Kidney (tissue), 14 donors: ENCODE measurements around the gene EIF2B2. TPM values are rescaled to one million over a fixed set of nuclear protein-coding genes. Genes with fewer than 3 reads are reported as not detected.

Source experiments
- DNase-seq, 5 donors: peaks; one replicate each; pipeline ENCODE4 v3.0.0-alpha.2; 2013 to 2020
- FAIRE-seq: peaks from 2 replicates; lab custom pipeline; 2012; peaks lifted over from hg19 to GRCh38; lab: Jason Lieb, UNC
- H3K27ac ChIP-seq, 2 donors: one replicate each; pipeline ENCODE4 v1.7.0; 2013; ENCODE audit warnings: low read depth in 2 of 2, low read length in 2 of 2, inconsistent platforms in 1 of 2
- H3K27me3 ChIP-seq: one replicate; pipeline ENCODE4 v1.7.1; 2013; ENCODE audit warnings: low read length, inconsistent platforms; ENCODE audit not compliant: control insufficient read depth, insufficient read depth
- H3K36me3 ChIP-seq, 3 donors: one replicate each; pipeline versions ENCODE4 v1.7.0 to v1.7.1; 2013; ENCODE audit warnings: low read length in 3 of 3, control low read depth in 1 of 3, inconsistent platforms in 1 of 3; ENCODE audit not compliant: insufficient read depth in 3 of 3, control insufficient read depth in 2 of 3
- H3K4me1 ChIP-seq, 3 donors: one replicate each; pipeline versions ENCODE4 v1.7.0 to v1.7.1; 2013; ENCODE audit warnings: low read length in 3 of 3, inconsistent platforms in 1 of 3, low read depth in 1 of 3; ENCODE audit not compliant: control insufficient read depth in 2 of 3, insufficient read depth in 2 of 3
- H3K4me3 ChIP-seq, 3 donors: one replicate each; pipeline versions ENCODE4 v1.7.0 to v1.8.1; 2013; ENCODE audit warnings: low read length in 3 of 3, control low read depth in 1 of 3, inconsistent platforms in 1 of 3
- H3K9ac ChIP-seq, 3 donors: one replicate each; pipeline versions ENCODE4 v1.7.0 to v1.7.1; 2013; ENCODE audit warnings: low read length in 3 of 3, control low read depth in 1 of 3, inconsistent platforms in 1 of 3
- H3K9me3 ChIP-seq, 3 donors: one replicate each; pipeline versions ENCODE4 v1.7.0 to v1.7.1; 2013; ENCODE audit warnings: low read length in 3 of 3, control low read depth in 1 of 3, inconsistent platforms in 1 of 3; ENCODE audit not compliant: control insufficient read depth in 2 of 3, insufficient read depth in 1 of 3
- CTCF ChIP-seq: IDR thresholded peaks from 3 replicates; pipeline ENCODE4 v1.5.1; 2012; ENCODE audit warnings: mild to moderate bottlenecking, moderate library complexity, borderline replicate concordance; ENCODE audit not compliant: insufficient read depth; ENCODE audit errors: extremely low read depth
- intact Hi-C: fragments of 100-400 bp; cut with DNase I; formaldehyde crosslinking; loops from one replicate; pipeline ENCODE4 v1.11.1; 2022
- polyA plus RNA-seq: library from polyadenylated mRNA; stranded (reverse); fragments of 350-450 nt; fragmentation: Illumina TruSeq; extraction: RNeasy Lipid Tissue Mini Kit (QIAGEN cat#74804); gene quantifications from one replicate; pipeline ENCODE4 v1.2.3, GENCODE V29; 2014; ENCODE audit warnings: low read depth, low replicate concordance; ENCODE audit not compliant: insufficient read depth
- total RNA-seq: library from RNA; stranded (reverse); fragmentation: NEBNext Ultra II Directional; extraction: Animal tissue kit (Norgen Biotek cat#: 25700); gene quantifications from one replicate; pipeline ENCODE4 v1.2.1, GENCODE V29; 2021
- donor health status: control.
- donor health status: control.
- donor health status: control.
- donor health status: control.
- donor health status: control.
- donor health status: DM: yes; HTN: yes; CAD: no.
- donor health status: Normal renal cell carcinoma (clear cell type).

EIF2B2 gene
- total and polyA plus RNA-seq, 2 donors from 2014 or later, result 44.0 to 60.6 TPM

- H3K9me3 ChIP-seq, result no peaks in the 10 kb centered on the region
- no peak for FAIRE-seq
- intact Hi-C loops, result no loop called here
- no peak overlapping the region for H3K4me3 ChIP-seq
- H3K9ac ChIP-seq, result no peak overlapping the region
- TF ChIP-seq CTCF, result no peak
- DNase-seq, result peak in 1 of 5 donors; percentile 75
- H3K27ac ChIP-seq, result no peak overlapping the region
- H3K36me3 ChIP-seq, result no peaks in the 10 kb centered on the region
- peaks cover 0 to 2% (median 0%) of the 10 kb centered on the region in 3 donors for H3K4me1 ChIP-seq
- no peaks in the 10 kb centered on the region for H3K27me3 ChIP-seq
Observed at GRCh38 chr14:74973905-74974363, 28.8 kb upstream of the EIF2B2 start.

GRCh38 chr14:74974364-74975058 lies 28.2 kb upstream of the EIF2B2 start:
- TF ChIP-seq CTCF, result no peak
- Histone ChIP-seq H3K4me1 (peaks cover 0 to 2% (median 0%) of the 10 kb centered on the region in 3 donors), H3K4me3 (no peak overlapping the region), H3K9ac (no peak overlapping the region), H3K27ac (no peak overlapping the region), H3K36me3 (no peaks in the 10 kb centered on the region), H3K9me3 (no peaks in the 10 kb centered on the region), H3K27me3 (no peaks in the 10 kb centered on the region)
- intact Hi-C loops, result no loop called here
- FAIRE-seq, result no peak
- DNase-seq, result peak in 2 of 5 donors; percentile 46 to 67

GRCh38 chr14:74975059-74975810 lies 27.5 kb upstream of the EIF2B2 start:
- DNase-seq (peak in 2 of 5 donors; percentile 65 to 92), FAIRE-seq (no peak)
- no peak overlapping the region for H3K27ac ChIP-seq

More at GRCh38 chr14:74975059-74975810, 27.5 kb upstream of the EIF2B2 start:
- H3K4me3 ChIP-seq, result no peak overlapping the region
- H3K27me3 ChIP-seq, result no peaks in the 10 kb centered on the region
- H3K36me3 ChIP-seq, result no peaks in the 10 kb centered on the region
- TF ChIP-seq CTCF, result no peak
- H3K4me1 ChIP-seq, result peaks cover 0 to 2% (median 0%) of the 10 kb centered on the region in 3 donors
- intact Hi-C loops, result no loop called here
- no peaks in the 10 kb centered on the region for H3K9me3 ChIP-seq
- no peak overlapping the region for H3K9ac ChIP-seq
